DOHH2 (cell line): ENCODE results near the gene KSR1.

ENCODE experiments used
- CTCF ChIP-seq: fragments of 200-600 bp; sonication (generic); IDR thresholded peaks from one replicate; pipeline ENCODE4 v1.5.1; 2014; ENCODE audit warnings: antibody characterized with exemption, mild to moderate bottlenecking, low read depth, low read length; ENCODE audit not compliant: poor library complexity, severe bottlenecking
- EZH2phosphoT487 ChIP-seq: fragments of 200-600 bp; sonication (generic); IDR thresholded peaks from 2 replicates; pipeline ENCODE4 v1.6.1; 2017; ENCODE audit warnings: borderline replicate concordance, mild to moderate bottlenecking, antibody characterized with exemption, low read length, moderate library complexity, mixed read lengths

GRCh38 chr17:27582696-27583095, 126.4 kb downstream of the KSR1 start:
- TF ChIP-seq CTCF = no peak
- no peak for TF ChIP-seq EZH2phosphoT487
